ENCODE measurements around the gene ABHD16A.

DNA sequence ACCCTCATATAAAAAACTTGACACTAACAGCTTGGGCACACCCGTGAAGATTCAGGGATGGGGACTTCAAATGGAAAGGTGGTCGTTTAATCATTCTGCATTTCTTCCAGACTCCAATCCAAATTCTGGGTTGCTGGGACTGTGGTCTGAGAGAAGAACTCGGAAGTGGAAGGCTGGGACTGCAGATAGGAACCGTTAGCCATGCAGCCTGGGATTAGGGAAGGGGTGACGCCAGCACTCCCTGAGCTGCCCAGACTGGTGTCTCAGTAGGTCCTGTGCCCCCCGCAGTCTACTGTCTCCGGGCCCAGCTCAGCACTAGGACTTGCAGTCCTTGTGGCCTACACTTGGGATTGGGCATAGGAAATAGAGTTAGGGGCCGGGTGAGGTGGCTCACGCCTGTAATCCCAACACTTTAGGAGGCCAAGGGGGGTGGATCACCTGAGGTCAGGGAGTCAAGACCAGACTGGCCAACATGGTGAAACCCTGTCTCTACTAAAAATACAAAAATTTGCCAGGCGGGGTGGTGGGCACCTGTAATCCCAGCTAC is 33.7 kb upstream of the ABHD16A start:
- no peak for TF ChIP-seq MYC (CRISPR knock-in tag; IDR thresholded peaks at IDR 0.05; ENCODE audit: borderline replicate concordance)
- TF ChIP-seq, protein P1, sequence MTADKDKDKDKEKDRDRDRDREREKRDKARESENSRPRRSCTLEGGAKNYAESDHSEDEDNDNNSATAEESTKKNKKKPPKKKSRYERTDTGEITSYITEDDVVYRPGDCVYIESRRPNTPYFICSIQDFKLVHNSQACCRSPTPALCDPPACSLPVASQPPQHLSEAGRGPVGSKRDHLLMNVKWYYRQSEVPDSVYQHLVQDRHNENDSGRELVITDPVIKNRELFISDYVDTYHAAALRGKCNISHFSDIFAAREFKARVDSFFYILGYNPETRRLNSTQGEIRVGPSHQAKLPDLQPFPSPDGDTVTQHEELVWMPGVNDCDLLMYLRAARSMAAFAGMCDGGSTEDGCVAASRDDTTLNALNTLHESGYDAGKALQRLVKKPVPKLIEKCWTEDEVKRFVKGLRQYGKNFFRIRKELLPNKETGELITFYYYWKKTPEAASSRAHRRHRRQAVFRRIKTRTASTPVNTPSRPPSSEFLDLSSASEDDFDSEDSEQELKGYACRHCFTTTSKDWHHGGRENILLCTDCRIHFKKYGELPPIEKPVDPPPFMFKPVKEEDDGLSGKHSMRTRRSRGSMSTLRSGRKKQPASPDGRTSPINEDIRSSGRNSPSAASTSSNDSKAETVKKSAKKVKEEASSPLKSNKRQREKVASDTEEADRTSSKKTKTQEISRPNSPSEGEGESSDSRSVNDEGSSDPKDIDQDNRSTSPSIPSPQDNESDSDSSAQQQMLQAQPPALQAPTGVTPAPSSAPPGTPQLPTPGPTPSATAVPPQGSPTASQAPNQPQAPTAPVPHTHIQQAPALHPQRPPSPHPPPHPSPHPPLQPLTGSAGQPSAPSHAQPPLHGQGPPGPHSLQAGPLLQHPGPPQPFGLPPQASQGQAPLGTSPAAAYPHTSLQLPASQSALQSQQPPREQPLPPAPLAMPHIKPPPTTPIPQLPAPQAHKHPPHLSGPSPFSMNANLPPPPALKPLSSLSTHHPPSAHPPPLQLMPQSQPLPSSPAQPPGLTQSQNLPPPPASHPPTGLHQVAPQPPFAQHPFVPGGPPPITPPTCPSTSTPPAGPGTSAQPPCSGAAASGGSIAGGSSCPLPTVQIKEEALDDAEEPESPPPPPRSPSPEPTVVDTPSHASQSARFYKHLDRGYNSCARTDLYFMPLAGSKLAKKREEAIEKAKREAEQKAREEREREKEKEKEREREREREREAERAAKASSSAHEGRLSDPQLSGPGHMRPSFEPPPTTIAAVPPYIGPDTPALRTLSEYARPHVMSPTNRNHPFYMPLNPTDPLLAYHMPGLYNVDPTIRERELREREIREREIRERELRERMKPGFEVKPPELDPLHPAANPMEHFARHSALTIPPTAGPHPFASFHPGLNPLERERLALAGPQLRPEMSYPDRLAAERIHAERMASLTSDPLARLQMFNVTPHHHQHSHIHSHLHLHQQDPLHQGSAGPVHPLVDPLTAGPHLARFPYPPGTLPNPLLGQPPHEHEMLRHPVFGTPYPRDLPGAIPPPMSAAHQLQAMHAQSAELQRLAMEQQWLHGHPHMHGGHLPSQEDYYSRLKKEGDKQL (CRISPR knock-in tag; IDR thresholded peaks at IDR 0.05; ENCODE audit: low read depth) = no peak
- no peak; the same call in 1 of the 2 replicates for TF ChIP-seq KDM1A (CRISPR knock-in tag; IDR thresholded peaks at IDR 0.05)
- TF ChIP-seq, protein P2, sequence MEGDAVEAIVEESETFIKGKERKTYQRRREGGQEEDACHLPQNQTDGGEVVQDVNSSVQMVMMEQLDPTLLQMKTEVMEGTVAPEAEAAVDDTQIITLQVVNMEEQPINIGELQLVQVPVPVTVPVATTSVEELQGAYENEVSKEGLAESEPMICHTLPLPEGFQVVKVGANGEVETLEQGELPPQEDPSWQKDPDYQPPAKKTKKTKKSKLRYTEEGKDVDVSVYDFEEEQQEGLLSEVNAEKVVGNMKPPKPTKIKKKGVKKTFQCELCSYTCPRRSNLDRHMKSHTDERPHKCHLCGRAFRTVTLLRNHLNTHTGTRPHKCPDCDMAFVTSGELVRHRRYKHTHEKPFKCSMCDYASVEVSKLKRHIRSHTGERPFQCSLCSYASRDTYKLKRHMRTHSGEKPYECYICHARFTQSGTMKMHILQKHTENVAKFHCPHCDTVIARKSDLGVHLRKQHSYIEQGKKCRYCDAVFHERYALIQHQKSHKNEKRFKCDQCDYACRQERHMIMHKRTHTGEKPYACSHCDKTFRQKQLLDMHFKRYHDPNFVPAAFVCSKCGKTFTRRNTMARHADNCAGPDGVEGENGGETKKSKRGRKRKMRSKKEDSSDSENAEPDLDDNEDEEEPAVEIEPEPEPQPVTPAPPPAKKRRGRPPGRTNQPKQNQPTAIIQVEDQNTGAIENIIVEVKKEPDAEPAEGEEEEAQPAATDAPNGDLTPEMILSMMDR (CRISPR knock-in tag; IDR thresholded peaks at IDR 0.05) = no peak
- no peak; the same call in 1 of the 2 replicates for TF ChIP-seq HMG20A (CRISPR knock-in tag; IDR thresholded peaks at IDR 0.05; ENCODE audit: borderline replicate concordance)
- TF ChIP-seq ERF (CRISPR knock-in tag; IDR thresholded peaks at IDR 0.05) = no peak; the same call in 1 of the 2 replicates
- no peak for TF ChIP-seq HHEX (CRISPR knock-in tag; IDR thresholded peaks at IDR 0.05)
- TF ChIP-seq, protein P3, sequence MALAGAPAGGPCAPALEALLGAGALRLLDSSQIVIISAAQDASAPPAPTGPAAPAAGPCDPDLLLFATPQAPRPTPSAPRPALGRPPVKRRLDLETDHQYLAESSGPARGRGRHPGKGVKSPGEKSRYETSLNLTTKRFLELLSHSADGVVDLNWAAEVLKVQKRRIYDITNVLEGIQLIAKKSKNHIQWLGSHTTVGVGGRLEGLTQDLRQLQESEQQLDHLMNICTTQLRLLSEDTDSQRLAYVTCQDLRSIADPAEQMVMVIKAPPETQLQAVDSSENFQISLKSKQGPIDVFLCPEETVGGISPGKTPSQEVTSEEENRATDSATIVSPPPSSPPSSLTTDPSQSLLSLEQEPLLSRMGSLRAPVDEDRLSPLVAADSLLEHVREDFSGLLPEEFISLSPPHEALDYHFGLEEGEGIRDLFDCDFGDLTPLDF (CRISPR knock-in tag; IDR thresholded peaks at IDR 0.05) = no peak
- TF ChIP-seq, protein P4, sequence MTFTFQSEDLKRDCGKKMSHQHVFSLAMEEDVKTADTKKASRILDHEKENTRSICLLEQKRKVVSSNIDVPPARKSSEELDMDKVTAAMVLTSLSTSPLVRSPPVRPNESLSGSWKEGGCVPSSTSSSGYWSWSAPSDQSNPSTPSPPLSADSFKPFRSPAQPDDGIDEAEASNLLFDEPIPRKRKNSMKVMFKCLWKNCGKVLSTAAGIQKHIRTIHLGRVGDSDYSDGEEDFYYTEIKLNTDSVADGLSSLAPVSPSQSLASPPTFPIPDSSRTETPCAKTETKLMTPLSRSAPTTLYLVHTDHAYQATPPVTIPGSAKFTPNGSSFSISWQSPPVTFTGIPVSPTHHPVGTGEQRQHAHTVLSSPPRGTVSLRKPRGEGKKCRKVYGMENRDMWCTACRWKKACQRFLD (CRISPR knock-in tag; IDR thresholded peaks at IDR 0.05; ENCODE audit: borderline replicate concordance) = 0 out of 2 replicates have a peak, but pooled peaks have one; percentile 54
- no peak for TF ChIP-seq FOXJ3 (CRISPR knock-in tag; IDR thresholded peaks at IDR 0.05; ENCODE audit: borderline replicate concordance)
- TF ChIP-seq ZFP36L1 (CRISPR knock-in tag; IDR thresholded peaks at IDR 0.05) = no peak
- no peak for TF ChIP-seq CREM (IDR thresholded peaks at IDR 0.05)
- no peak for TF ChIP-seq CREM (CRISPR knock-in tag; IDR thresholded peaks at IDR 0.05)
